ENCODE measurements around the gene SFTPA2. TPM values are rescaled to one million over a fixed set of nuclear protein-coding genes. Genes with fewer than 3 reads are reported as not detected.
"Not testable (repeated sequence)": the region's sequence is repeated elsewhere in the genome, so short reads cannot be mapped to it uniquely, and the experiment has no call there.

The SFTPA2 gene
- total RNA-seq, 1 donor from 2014 or later: not detected

DNA sequence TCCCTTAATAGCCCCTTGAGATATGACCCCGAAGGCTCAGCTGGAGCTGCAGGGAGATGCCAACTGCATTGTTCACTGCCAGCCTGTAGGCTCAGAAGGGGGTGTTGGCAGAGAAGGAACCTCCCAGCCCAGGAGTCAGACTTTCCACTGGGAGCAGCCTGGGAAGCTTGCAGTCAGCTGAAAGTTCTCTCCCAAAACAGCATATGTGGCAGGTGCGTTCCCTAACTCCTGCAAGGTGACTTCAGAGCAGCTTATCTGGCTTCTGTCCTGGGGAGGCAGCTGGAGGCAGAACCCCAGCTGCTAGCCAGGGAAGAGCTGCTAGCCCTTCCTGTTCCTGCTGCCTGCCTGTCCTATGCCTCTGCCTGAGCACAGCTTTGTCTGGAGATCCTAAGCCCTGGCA lies 8.1 kb downstream of the SFTPA2 start:
- DNase-seq (ENCODE audit: low read depth): no peak
- no peak overlapping the region for H3K4me3 ChIP-seq (ENCODE audit: low read depth, low read length)
- peaks cover 2% of the 10 kb centered on the region for H3K27me3 ChIP-seq (ENCODE audit: control insufficient read depth, insufficient read depth, low read length)
- TF ChIP-seq, protein P1, sequence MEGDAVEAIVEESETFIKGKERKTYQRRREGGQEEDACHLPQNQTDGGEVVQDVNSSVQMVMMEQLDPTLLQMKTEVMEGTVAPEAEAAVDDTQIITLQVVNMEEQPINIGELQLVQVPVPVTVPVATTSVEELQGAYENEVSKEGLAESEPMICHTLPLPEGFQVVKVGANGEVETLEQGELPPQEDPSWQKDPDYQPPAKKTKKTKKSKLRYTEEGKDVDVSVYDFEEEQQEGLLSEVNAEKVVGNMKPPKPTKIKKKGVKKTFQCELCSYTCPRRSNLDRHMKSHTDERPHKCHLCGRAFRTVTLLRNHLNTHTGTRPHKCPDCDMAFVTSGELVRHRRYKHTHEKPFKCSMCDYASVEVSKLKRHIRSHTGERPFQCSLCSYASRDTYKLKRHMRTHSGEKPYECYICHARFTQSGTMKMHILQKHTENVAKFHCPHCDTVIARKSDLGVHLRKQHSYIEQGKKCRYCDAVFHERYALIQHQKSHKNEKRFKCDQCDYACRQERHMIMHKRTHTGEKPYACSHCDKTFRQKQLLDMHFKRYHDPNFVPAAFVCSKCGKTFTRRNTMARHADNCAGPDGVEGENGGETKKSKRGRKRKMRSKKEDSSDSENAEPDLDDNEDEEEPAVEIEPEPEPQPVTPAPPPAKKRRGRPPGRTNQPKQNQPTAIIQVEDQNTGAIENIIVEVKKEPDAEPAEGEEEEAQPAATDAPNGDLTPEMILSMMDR (IDR thresholded peaks at IDR 0.05; ENCODE audit: insufficient read depth, low read length, poor library complexity, severe bottlenecking): no peak
- no peaks in the 10 kb centered on the region for H3K36me3 ChIP-seq (ENCODE audit: control insufficient read depth, insufficient read depth, low read length)

DNA sequence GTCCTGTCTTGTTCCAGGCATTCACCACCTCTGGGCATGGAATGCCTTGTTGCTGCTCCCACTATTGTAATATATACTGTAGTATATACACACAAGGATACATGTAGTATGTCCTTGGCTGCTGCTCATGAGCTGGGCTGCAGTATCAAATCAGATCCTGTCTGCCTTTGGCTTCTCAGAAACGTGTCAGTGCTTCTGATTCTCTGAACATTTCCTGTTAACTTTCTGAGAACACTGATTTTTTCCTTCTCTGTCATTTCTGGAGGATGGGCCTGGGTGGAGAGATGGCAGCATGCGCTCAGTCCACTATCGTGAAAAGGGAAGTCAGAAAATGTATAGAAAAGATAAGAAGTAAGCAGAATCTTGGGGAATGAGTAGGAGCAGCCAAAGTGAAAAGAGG lies 12.2 kb downstream of the SFTPA2 start:
- H3K36me3 ChIP-seq (ENCODE audit: control insufficient read depth, insufficient read depth, low read length): no peaks in the 10 kb centered on the region
- no peak for DNase-seq (ENCODE audit: low read depth)
- TF ChIP-seq, protein P1 (IDR thresholded peaks at IDR 0.05; ENCODE audit: insufficient read depth, low read length, poor library complexity, severe bottlenecking): no peak
- no peak overlapping the region for H3K4me3 ChIP-seq (ENCODE audit: low read depth, low read length)
- peaks cover 4% of the 10 kb centered on the region for H3K27me3 ChIP-seq (ENCODE audit: control insufficient read depth, insufficient read depth, low read length)

DNA sequence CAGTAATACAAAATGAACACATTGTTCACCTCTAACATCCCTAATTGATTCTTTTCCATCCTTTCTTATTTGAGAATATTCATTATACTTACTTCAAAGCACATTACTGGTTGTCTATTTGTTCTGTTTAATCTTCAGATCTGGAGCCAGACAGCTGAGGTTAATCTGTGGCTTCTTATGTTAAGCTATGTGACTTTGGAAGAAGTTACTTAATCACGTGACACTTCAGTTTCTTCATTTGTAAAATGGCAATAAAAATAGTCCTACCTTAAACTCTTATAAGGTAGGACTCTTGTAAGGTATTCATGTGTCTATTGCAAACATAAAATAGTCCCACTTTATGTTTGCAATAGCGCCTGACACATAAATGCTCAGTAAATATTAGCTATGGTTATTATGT lies 13.1 kb downstream of the SFTPA2 start:
- H3K4me3 ChIP-seq (ENCODE audit: low read depth, low read length); DNase-seq (ENCODE audit: low read depth); H3K36me3 ChIP-seq (ENCODE audit: control insufficient read depth, insufficient read depth, low read length); H3K27me3 ChIP-seq (ENCODE audit: control insufficient read depth, insufficient read depth, low read length): not testable (repeated sequence)

DNA sequence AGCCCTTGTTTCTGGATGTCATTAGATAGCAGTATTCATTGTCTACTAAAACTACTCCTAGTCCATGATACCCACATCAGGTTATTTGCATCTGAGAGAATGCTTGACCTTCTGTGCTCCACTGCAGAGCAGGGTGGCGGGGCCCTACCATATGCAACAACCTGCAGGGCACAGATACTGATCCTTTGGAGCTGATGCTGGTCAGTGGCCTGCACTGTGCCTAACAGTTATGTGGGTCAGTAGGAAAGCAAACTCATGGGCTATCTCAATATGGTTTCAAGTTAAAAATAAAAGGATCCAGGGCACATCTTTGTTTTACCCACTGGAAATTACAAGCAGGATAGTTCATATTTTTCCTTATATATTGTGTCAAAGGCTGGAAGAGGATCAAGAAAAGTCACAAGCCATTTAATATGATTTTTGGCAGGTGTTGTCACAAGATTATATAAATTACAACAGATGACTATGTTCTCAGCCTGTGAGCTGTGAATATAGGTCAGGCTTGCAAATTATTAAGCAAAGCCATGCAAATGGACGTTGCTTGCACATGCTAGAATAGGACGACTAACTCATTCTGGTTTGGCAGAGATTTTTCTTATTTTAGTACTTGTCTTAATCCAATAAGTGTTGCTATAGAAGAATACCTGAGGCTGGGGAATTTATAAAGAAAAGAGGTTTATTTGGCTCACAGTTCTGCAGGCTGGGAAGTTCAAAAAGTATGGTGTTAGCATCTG lies 15.1 kb downstream of the SFTPA2 start:
- DNase-seq (ENCODE audit: low read depth); H3K27me3 ChIP-seq (ENCODE audit: control insufficient read depth, insufficient read depth, low read length); H3K4me3 ChIP-seq (ENCODE audit: low read depth, low read length); H3K36me3 ChIP-seq (ENCODE audit: control insufficient read depth, insufficient read depth, low read length): not testable (repeated sequence)

DNA sequence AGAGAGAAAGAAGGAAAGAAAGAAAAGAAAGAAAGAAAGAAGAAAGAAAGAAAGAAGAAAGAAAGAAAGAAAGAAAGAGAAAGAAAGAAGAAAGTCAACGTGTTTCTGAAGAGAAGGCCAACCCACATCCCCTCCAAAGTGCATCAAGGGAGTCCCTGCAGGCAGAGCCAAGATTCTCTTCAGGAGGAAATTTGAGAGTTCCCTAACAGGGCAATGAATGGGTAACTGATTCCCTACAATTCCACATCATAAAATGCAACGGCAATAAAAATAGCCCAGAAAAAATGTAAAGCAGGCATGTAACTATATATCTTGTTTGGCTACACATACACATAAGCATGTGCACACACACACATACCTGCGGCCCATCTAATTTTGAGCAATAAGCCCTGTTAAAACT lies 15.8 kb downstream of the SFTPA2 start:
- H3K36me3 ChIP-seq (ENCODE audit: control insufficient read depth, insufficient read depth, low read length); DNase-seq (ENCODE audit: low read depth); H3K27me3 ChIP-seq (ENCODE audit: control insufficient read depth, insufficient read depth, low read length); H3K4me3 ChIP-seq (ENCODE audit: low read depth, low read length): not testable (repeated sequence)

DNA sequence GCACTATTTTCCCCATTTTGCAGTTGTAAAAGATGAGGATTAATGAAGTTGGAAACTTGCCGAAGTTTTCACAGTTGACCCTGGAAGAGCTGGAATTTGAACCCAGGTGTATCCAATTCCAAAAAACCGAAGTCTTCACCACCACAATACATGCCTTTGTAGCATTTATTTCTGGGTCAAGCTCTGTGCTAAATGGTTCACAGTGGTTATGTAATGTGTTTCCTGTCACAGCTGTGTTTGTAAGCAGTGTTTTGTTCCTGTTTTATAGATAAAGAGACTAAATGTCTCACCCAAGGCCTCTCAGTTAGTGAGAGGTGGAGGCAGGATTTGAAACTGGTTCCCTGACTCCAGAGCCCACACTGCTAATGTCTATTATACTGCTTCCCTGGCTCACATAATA lies 17.6 kb downstream of the SFTPA2 start:
- TF ChIP-seq, protein P1 (IDR thresholded peaks at IDR 0.05; ENCODE audit: insufficient read depth, low read length, poor library complexity, severe bottlenecking): no peak
- Histone ChIP-seq H3K4me3 (ENCODE audit: low read depth, low read length) (no peak overlapping the region), H3K36me3 (ENCODE audit: control insufficient read depth, insufficient read depth, low read length) (no peaks in the 10 kb centered on the region), H3K27me3 (ENCODE audit: control insufficient read depth, insufficient read depth, low read length) (peaks cover 2% of the 10 kb centered on the region)
- DNase-seq (ENCODE audit: low read depth): no peak

DNA sequence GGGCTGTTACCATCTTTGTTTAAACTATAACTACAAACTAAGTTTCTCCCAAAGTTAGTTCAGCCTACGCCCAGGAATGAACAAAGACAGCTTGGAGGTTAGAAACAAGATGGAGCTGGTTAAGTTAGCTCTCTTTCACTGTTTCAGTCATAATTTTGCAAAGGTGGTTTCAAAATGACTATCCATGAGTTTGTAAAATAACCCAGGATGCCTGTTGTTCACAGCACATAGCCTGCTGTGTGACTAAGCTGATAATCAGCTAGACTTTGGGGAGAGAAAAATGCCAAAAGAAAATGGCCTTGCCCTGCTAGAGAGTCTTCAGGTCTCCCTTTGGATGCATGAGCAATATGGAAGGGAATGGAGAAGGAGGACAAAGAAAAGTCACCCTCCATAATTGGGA lies 19.3 kb downstream of the SFTPA2 start:
- not testable (repeated sequence) for DNase-seq (ENCODE audit: low read depth); H3K36me3 ChIP-seq (ENCODE audit: control insufficient read depth, insufficient read depth, low read length); H3K4me3 ChIP-seq (ENCODE audit: low read depth, low read length); H3K27me3 ChIP-seq (ENCODE audit: control insufficient read depth, insufficient read depth, low read length)

DNA sequence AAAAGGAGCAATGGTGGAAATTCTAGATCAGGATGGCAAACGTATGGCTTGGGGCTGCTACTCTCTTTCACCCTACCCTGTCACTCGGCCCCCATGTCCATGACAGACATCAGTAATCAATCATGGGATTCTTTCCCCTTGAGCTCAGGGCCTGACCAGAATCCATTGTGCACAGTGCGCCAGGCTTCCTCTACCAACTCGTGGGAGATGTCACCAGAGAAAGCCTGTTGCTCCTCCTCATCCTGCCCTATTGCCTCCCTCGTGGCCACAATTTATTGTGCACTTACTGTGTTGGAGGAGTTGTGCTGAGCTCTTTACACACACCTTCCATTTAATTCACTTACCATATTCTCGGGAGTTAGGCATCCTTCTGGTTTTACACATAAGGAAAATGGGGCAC lies 21.9 kb downstream of the SFTPA2 start:
- not testable (repeated sequence) for H3K4me3 ChIP-seq (ENCODE audit: low read depth, low read length); DNase-seq (ENCODE audit: low read depth); H3K27me3 ChIP-seq (ENCODE audit: control insufficient read depth, insufficient read depth, low read length); H3K36me3 ChIP-seq (ENCODE audit: control insufficient read depth, insufficient read depth, low read length)

DNA sequence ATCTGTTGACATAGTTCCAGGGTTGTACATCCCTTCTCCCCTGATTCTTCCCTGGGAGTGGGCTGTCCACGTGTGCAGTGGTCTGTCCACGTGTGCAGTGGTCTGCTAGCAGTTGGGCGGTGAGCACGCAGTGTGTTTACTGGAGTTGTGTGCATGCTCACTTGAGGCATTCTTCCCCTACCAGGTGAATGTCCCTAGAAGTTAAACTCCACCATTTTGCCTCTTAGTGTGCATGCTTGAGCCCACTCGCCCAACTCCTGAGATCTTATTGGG lies 26.4 kb downstream of the SFTPA2 start:
- DNase-seq (ENCODE audit: low read depth); H3K36me3 ChIP-seq (ENCODE audit: control insufficient read depth, insufficient read depth, low read length); H3K4me3 ChIP-seq (ENCODE audit: low read depth, low read length); H3K27me3 ChIP-seq (ENCODE audit: control insufficient read depth, insufficient read depth, low read length): not testable (repeated sequence)

DNA sequence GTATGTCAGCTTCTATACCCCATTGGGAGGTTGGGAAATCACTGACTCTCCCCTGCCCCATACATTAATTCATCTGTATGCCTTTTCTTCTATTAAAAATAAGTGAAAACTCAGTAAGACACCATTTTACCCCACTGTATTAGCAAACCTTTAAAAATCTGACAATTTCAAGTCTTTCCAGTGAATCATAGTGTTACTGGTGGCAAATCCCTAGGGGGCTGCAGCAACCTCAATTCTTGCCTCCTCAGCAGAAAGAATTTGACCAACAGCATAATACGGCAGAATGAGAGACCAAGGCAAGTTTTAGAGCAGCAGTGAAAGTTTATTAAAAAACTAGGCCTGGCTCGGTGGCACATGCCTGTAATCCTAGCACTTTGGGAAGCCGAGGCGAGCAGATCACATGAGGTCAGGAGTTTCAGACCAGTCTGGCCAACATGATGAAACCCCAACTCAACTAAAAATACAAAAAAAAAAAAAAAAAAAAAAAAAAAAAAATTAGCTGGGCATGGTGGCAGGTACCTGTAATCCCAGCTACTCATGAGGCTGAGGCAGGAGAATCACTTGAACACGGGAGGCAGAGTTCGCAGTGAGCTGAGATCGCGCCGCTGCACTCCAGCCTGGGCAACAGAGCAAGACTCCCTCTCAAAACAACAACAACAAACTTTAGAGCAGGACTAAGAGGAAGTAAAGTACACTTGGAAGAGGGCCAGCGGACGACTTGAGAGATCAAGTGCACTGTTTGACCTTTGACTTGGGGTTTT lies 26.9 kb downstream of the SFTPA2 start:
- H3K4me3 ChIP-seq (ENCODE audit: low read depth, low read length); H3K36me3 ChIP-seq (ENCODE audit: control insufficient read depth, insufficient read depth, low read length); DNase-seq (ENCODE audit: low read depth); H3K27me3 ChIP-seq (ENCODE audit: control insufficient read depth, insufficient read depth, low read length): not testable (repeated sequence)

DNA sequence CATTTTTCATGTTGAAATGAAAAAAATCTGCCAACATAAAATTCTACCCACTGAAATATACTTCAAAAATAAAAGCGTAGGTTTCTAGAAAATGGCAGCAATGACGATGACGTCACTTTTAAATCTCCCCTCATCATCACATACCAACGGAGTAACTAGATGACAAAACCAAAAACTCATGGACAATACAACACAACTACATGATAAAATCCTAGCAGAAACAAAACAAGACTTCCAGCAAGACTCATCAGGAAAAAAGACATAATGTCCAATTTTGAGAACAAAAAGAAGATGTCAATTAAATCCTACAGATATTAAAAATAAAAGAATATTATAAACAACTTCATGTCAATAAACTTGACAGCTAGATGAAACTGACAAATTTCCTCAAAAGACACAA lies 31.9 kb downstream of the SFTPA2 start:
- not testable (repeated sequence) for DNase-seq (ENCODE audit: low read depth)

More for the DNA sequence above, 31.9 kb downstream of the SFTPA2 start:
- not testable (repeated sequence) for H3K4me3 ChIP-seq (ENCODE audit: low read depth, low read length); H3K36me3 ChIP-seq (ENCODE audit: control insufficient read depth, insufficient read depth, low read length); H3K27me3 ChIP-seq (ENCODE audit: control insufficient read depth, insufficient read depth, low read length)

Measured in kidney epithelial cell (primary cell).